Motor neuron (in vitro differentiated cells): ENCODE results near the gene MBD3L4. TPM values are rescaled to one million over a fixed set of nuclear protein-coding genes. Genes with fewer than 3 reads are reported as not detected.
A peak's percentile ranks its signal among the peaks of the same experiment; 100 is the strongest.
"Not testable (repeated sequence)": the region's sequence is repeated elsewhere in the genome, so short reads cannot be mapped to it uniquely, and the experiment has no call there.

Experiments used
- ATAC-seq, 8 experiments: fragments of 200-7000 bp; cut with Tn5 transposase; replicated peaks in 6 of 8; 2 replicates each; pipeline ENCODE4 v1.8.0; 2021; ENCODE audit warnings: mild to moderate bottlenecking in 8 of 8, moderate library complexity in 8 of 8
- H3K27ac ChIP-seq, 2 donors: fragments of 250-450 bp; sonication (Bioruptor Pico); 2 replicates each; pipeline ENCODE4 v1.9.0; 2021; ENCODE audit warnings: antibody characterized with exemption in 2 of 2, mild to moderate bottlenecking in 2 of 2, moderate library complexity in 1 of 2
- H3K4me1 ChIP-seq, 2 donors: fragments of 250-450 bp; sonication (Bioruptor Pico); replicated peaks in 1 of 2; 2 replicates each; pipeline ENCODE4 v1.6.1; 2021; ENCODE audit warnings: antibody characterized with exemption in 2 of 2, mild to moderate bottlenecking in 2 of 2, moderate library complexity in 1 of 2
- H3K4me3 ChIP-seq, 5 donors: fragments of 250-450 bp; sonication (Bioruptor Pico); 2 replicates each; pipeline ENCODE4 v1.9.0; 2021; ENCODE audit warnings: antibody characterized with exemption in 5 of 5, mild to moderate bottlenecking in 5 of 5, moderate library complexity in 4 of 5
- WGBS, 10 experiments: fragments of 450-650 bp; shearing (Covaris generic); methylation state at CpG; one replicate each; pipeline ENCODE4 v1.0.0; 2022; 5-methylcytosine and 5-hydroxymethylcytosine counted together
- in situ Hi-C, 9 experiments: fragments of 400-800 bp; cut with MboI; loops; one replicate each; pipeline ENCODE4 v1.15.0; 2021; ENCODE audit warnings: low sequenced_read_pairs in 9 of 9, low pct_unique_long_range_greater_than_20kb in 2 of 9; ENCODE audit not compliant: unreplicated experiment in 9 of 9
- total RNA-seq, 8 experiments: library from RNA; unstranded; fragments of 300-600 nt; gene quantifications; 2 replicates each; pipeline versions ENCODE4 v1.2.3 to v1.2.4, GENCODE V29; 2022

Gene MBD3L4
- under 1 TPM in 1 of 8 experiments, not detected in 7; 0.71 TPM for total RNA-seq

- ATAC-seq, H3K4me3 ChIP-seq, H3K4me1 ChIP-seq, in situ Hi-C loops, H3K27ac ChIP-seq: not testable (repeated sequence)
- WGBS, 10 experiments, result no CpG with 5 or more reads among the region's 9 CpGs
Measured at GRCh38 chr19:7040079-7040478, at the start of gene MBD3L4. TSS of gene MBD3L4 (minus strand) at chr19:7040179. CDS start at chr19:7040144, 35 bp downstream.

DNA sequence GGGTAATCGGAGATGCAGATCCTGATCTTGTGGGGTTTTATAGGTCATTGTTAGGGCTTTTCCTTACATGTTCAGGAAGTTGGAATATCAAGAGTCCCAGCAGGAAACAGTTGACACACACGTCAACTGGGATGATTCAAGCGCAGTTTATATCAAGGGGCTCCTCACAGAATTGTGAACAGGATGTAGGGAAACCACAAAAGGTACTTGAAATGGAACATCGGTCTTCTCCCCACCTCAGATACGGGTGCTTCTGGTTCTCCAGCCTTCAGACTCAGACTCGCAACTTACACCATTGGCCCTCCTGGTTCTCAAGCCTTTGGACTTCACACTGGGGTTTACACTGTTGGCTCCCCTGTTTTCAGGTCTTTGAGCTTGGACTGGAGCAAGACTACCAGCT lies 49.0 kb upstream of the MBD3L4 start:
- no peak for ATAC-seq
- WGBS, 10 experiments, result 79 to 100% (median 98%) methylated on average over 1 to 5 of the region's 6 CpGs; no CpG with 5 or more reads in 4 of the 10 experiments
- in situ Hi-C loops, result no loop called here
- H3K4me1 ChIP-seq, result no peaks in the 10 kb centered on the region
- H3K4me3 ChIP-seq, result no peak overlapping the region
- H3K27ac ChIP-seq, result no peak overlapping the region

- 95 to 98% (median 97%) methylated on average over 4 to 14 of the region's 15 CpGs for WGBS, 10 experiments
- in situ Hi-C loops, result no loop called here
- Histone ChIP-seq H3K4me3 (no peak overlapping the region), H3K4me1 (no peaks in the 10 kb centered on the region), H3K27ac (no peak overlapping the region)
- ATAC-seq, result peak in 1 of 8 experiments; percentile 24
Measured at GRCh38 chr19:7083076-7083956, 43.3 kb upstream of the MBD3L4 start.

- in situ Hi-C loops, result no loop called here
- ATAC-seq, result no peak
Measured at GRCh38 chr19:7078008-7078407, 38.0 kb upstream of the MBD3L4 start.

DNA sequence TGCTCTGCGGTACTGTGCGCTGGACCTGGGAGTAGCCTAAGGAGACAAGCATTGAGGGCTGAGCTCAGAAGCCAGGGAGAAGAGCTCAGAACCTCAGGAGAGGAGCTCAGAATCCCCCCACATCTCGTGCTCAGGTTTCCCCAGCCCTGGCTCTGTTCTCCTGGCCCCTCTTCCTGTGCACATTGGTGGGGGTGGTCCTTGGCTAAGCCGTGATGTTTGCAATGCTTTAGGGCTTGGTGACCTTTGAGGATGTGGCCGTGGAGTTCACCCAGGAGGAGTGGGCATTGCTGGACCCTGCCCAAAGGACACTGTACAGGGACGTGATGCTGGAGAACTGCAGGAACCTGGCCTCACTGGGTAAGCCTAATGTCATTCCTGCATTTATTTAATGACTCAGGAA lies 36.2 kb upstream of the MBD3L4 start:
- ATAC-seq, result no peak
- in situ Hi-C loops, result no loop called here
- Histone ChIP-seq H3K27ac (no peak overlapping the region), H3K4me3 (no peak overlapping the region), H3K4me1 (no peaks in the 10 kb centered on the region)
- WGBS, 10 experiments, result 96 to 100% (median 98%) methylated on average over 1 to 4 of the region's 6 CpGs; no CpG with 5 or more reads in 6 of the 10 experiments

More at GRCh38 chr19:7078008-7078407, 38.0 kb upstream of the MBD3L4 start:
- 87 to 100% (median 100%) methylated on average over 1 to 2 of the region's 2 CpGs for WGBS, 10 experiments
- H3K4me1 ChIP-seq, result no peaks in the 10 kb centered on the region
- H3K27ac ChIP-seq, result no peak overlapping the region
- H3K4me3 ChIP-seq, result no peak overlapping the region

DNA sequence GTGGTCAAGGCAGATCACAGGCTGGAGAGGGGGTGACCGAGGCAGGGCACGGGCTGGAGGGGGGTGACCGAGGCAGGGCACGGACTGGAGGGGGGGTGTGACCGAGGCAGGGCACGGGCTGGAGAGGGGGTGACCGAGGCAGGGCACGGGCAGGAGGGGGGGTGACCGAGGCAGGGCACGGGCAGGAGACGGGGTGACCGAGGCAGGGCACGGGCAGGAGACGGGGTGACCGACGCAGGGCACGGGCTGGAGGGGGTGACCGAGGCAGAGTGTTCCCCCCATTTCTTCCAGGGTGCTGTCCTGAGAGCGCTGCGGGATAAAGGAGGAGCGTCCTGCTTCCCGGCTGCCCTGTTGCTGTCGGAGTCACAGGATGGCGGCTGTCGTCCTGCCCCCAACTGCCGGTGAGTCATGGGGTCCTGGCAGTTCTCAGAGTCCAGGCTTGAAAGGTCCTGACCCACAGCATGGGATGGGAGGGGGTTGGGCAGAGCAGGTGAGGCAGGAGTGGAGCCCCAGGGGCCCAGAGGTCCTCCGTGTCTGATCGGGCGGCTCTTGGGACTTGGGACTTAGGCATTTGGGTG lies 34.8 kb upstream of the MBD3L4 start:
- H3K4me1 ChIP-seq, result peaks cover 0 to 7% of the 10 kb centered on the region in 2 donors
- H3K27ac ChIP-seq, result no peak overlapping the region
- no CpG with 5 or more reads among the region's 29 CpGs for WGBS, 10 experiments
- H3K4me3 ChIP-seq, result no peak overlapping the region
- in situ Hi-C loops, result no loop called here
- no peak for ATAC-seq

DNA sequence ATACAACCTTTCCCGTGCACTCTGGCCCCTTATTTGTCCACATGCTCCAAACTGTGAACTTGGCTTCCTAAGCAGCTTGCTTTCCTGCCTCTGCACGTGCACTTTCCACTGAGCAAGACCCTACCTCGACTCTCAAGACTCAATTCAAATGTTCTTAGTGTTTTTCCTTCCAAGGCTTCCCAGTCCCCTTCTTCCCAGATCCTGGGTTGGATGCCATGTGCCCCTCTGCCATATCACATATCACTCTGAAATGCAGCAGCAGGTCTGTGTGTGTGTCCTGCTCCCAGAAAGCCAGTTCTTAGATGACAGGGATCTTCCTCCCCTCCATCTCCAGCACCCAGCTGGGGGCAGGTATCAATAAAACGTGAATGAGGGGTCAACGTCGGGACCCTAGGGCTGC lies 32.6 kb upstream of the MBD3L4 start:
- Histone ChIP-seq H3K4me1 (peaks cover 0 to 7% of the 10 kb centered on the region in 2 donors), H3K4me3 (no peak overlapping the region), H3K27ac (no peak overlapping the region)
- no peak for ATAC-seq
- in situ Hi-C loops, result no loop called here
- 80 to 100% (median 95%) methylated on average over 1 to 6 of the region's 6 CpGs; no CpG with 5 or more reads in 1 of the 10 experiments for WGBS, 10 experiments

DNA sequence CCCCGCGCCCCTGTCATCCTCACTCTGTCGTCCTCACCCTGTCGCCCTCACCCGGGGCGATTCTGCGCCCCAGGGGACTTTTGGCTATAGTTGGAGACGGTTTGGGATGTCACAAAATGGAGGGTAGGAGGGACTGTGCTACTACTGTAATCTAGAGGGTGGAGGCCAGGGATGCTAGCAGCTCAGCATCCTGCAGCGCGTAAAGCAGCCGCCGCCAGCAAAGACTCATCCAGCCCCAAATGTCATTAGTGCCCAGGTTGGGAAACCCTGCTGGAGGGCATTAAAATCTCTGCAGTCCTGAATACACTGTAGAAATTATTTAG lies 29.9 kb upstream of the MBD3L4 start:
- ATAC-seq, result peak in 1 of 8 experiments; percentile 20
- Histone ChIP-seq H3K27ac (peak overlapping the region; percentile 91 to 96), H3K4me3 (peak overlapping the region; percentile 59 to 97 (median 92)), H3K4me1 (peaks cover 0 to 7% of the 10 kb centered on the region in 2 donors)
- in situ Hi-C loops, result no loop called here
- WGBS, 10 experiments, result 0 to 10% (median 2%) methylated on average over 2 to 9 of the region's 12 CpGs; no CpG with 5 or more reads in 6 of the 10 experiments

- WGBS, 10 experiments, result 0 to 33% (median 0%) methylated on average over 1 to 11 of the region's 56 CpGs; no CpG with 5 or more reads in 5 of the 10 experiments
- H3K4me1 ChIP-seq, result peaks cover 0 to 7% of the 10 kb centered on the region in 2 donors
Measured at GRCh38 chr19:7069042-7069903, 29.3 kb upstream of the MBD3L4 start, which contains the start of gene ZNF557. TSS of gene ZNF557 (plus strand) at chr19:7069703. CDS start at chr19:7075075, 5,372 bp downstream.

DNA sequence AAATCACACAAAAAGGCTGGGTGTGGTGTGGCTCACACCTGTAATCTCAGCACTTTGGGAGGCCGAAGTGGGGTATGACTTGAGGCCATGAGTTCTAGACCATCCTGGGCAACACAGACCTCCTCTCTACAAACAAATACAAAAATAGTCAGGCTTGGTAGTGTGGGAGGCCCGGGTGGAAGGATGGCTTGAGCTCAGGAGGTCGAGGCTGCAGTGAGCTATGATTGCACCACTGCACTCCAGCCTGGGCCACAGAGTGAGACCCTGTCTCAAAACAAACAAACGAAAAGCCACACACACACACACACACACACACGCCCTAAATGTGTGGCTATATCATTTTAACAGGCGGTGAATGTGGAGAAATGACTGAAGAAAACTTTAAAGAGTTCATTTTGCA lies 28.6 kb upstream of the MBD3L4 start:
- Histone ChIP-seq H3K27ac (no peak overlapping the region), H3K4me3 (peak overlapping the region; percentile 59 to 97 (median 92)), H3K4me1 (peaks cover 0 to 7% of the 10 kb centered on the region in 2 donors)
- in situ Hi-C loops, result no loop called here
- ATAC-seq, result no peak
- 69 to 80% (median 78%) methylated on average over 1 to 4 of the region's 6 CpGs; no CpG with 5 or more reads in 5 of the 10 experiments for WGBS, 10 experiments

More at GRCh38 chr19:7069042-7069903, 29.3 kb upstream of the MBD3L4 start, which contains the start of gene ZNF557:
- in situ Hi-C loops, result no loop called here
- ATAC-seq, result peak; percentile 94 to 99 (median 98)
- Histone ChIP-seq H3K27ac (peak within 1 kb of the TSS; percentile 91 to 96), H3K4me3 (peak within 1 kb of the TSS; percentile 59 to 97 (median 92))

- H3K4me3 ChIP-seq, result no peak overlapping the region
- no peak for ATAC-seq
- H3K27ac ChIP-seq, result no peak overlapping the region
- in situ Hi-C loops, result no loop called here
- WGBS, 10 experiments, result 44 to 83% (median 74%) methylated on average over 1 to 2 of the region's 2 CpGs
- peaks cover 0 to 7% of the 10 kb centered on the region in 2 donors for H3K4me1 ChIP-seq
Measured at GRCh38 chr19:7067716-7068115, 27.7 kb upstream of the MBD3L4 start.

DNA sequence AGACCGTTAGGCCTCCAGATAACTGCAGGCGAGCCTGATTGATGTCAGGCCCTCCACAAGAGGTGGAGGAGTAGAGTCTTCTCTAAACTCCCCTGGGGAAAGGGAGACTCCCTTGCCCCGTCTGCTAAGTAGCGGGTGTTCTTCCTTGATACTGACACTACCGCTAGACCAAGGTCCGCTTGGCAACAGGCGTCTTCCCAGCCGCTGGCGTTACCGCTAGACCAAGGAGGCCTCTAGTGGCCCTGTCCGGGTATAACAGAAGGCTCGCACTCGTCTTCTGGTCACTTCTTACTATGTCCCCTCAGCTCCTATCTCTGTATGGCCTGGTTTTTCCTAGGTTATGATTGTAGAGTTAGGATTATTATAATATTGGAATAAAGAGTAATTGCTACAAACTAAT lies 27.1 kb upstream of the MBD3L4 start:
- H3K27ac ChIP-seq, H3K4me1 ChIP-seq, ATAC-seq, in situ Hi-C loops, H3K4me3 ChIP-seq: not testable (repeated sequence)
- WGBS, 10 experiments, result 40 to 85% (median 43%) methylated on average over 3 to 11 of the region's 13 CpGs; no CpG with 5 or more reads in 6 of the 10 experiments
